H1 (cell line): ENCODE data around the gene GDAP1L1. TPM values are rescaled to one million over a fixed set of nuclear protein-coding genes. Genes with fewer than 3 reads are reported as not detected.

Experiments
- BRCA1 ChIP-seq: IDR thresholded peaks from 2 replicates; pipeline ENCODE4 v1.6.1; 2012; ENCODE audit warnings: low read depth, low read length, improper control_type of control experiment
- RAD21 ChIP-seq, 2 experiments: IDR thresholded peaks in 1 of 2; conservative IDR thresholded peaks in 1 of 2; 2 replicates each; pipeline ENCODE4 v1.6.1; 2011; ENCODE audit warnings: low read depth in 2 of 2, low read length in 2 of 2, improper control_type of control experiment in 1 of 2, inconsistent platforms in 1 of 2, mild to moderate bottlenecking in 1 of 2, moderate library complexity in 1 of 2
- RXRA ChIP-seq: IDR thresholded peaks from 2 replicates; pipeline ENCODE4 v1.6.1; 2011; ENCODE audit warnings: low read depth, mild to moderate bottlenecking, low read length, moderate library complexity; ENCODE audit not compliant: insufficient read depth
- SP1 ChIP-seq: IDR thresholded peaks from 2 replicates; pipeline ENCODE4 v1.6.1; 2011; ENCODE audit warnings: low read depth, low read length
- polyA plus RNA-seq, 7 experiments: library from polyadenylated mRNA; depleted of rRNA in 3 of 7; stranded (reverse) in 5 of 7; unstranded in 2 of 7; fragments of >200 nt in 5 of 7; fragments of 200-250 nt in 2 of 7; gene quantifications; 1 replicate in 5 of 7; 2 replicates in 1 of 7; 4 replicates in 1 of 7; pipeline versions ENCODE4 v1.2.1 to v1.2.3, GENCODE V29; 2011 to 2013; ENCODE audit warnings: missing spikeins in 2 of 7, mixed read lengths in 2 of 7
- total RNA-seq: library from RNA; stranded (reverse); fragmentation: NEBNext Ultra II Directional; extraction: Animal tissue kit (Norgen Biotek cat#: 25700); gene quantifications from 2 replicates; pipeline ENCODE4 v1.2.1, GENCODE V29; 2021

GDAP1L1 gene
- total and polyA plus RNA-seq, 2 of the 8 experiments (the other 6 are each of a cell fraction or from before 2014, with no cell fraction given), result 8.5 to 63.1 TPM

DNA sequence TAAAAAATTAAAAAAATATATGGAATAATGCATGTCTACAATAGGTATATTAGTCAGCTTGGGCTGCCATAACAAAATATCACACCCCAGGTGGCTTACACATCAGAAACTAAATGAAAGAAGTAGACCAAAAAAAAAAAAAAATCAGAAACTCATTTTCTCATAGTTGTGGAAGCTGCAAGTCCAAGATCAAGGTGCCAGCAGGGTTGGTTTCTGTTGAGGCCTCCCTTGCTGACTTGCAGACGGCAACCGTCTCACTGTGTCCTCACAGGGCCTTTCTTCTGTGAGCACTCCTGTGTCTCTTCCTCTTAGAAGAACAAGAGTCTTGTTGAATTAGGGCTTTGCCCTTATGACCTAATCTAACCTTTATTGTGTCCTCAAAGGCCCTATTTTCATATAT, 11.4 kb upstream of the GDAP1L1 start (continued):
- TF ChIP-seq SP1 (no peak), BRCA1 (no peak), RXRA (no peak), RAD21 (IDR thresholded peaks at IDR 0.05 in 1 of 2, conservative IDR thresholded peaks at IDR 0.05 in 1 of 2; ENCODE audit: low read depth in 2 of 2, low read length in 2 of 2) (no peak)
